Activated CD4-positive, alpha-beta T cell treated with anti-CD3 and anti-CD28 coated beads, Interleukin-2, amount 50 U/mL, for 16 hours (primary cell): ENCODE results near the gene SLC17A2.
A peak's percentile ranks its signal among the peaks of the same experiment; 100 is the strongest.
"Not testable (repeated sequence)": the region's sequence is repeated elsewhere in the genome, so short reads cannot be mapped to it uniquely, and the experiment has no call there.

ENCODE experiments used
- DNase-seq: peaks from one replicate; pipeline ENCODE4 v3.0.0-alpha.2; 2020

Gene SLC17A2

GRCh38 chr6:25951296-25952032 lies 21.0 kb upstream of the SLC17A2 start:
- no peak for DNase-seq

GRCh38 chr6:25950297-25950696 lies 19.8 kb upstream of the SLC17A2 start:
- DNase-seq: no peak

- no peak for DNase-seq
These were observed 19.2 kb upstream of the SLC17A2 start for GRCh38 chr6:25949695-25950094.

GRCh38 chr6:25947492-25947891 lies 17.0 kb upstream of the SLC17A2 start:
- not testable (repeated sequence) for DNase-seq

GRCh38 chr6:25946631-25947030 lies 16.1 kb upstream of the SLC17A2 start:
- no peak for DNase-seq

GRCh38 chr6:25945738-25946137 lies 15.2 kb upstream of the SLC17A2 start:
- not testable (repeated sequence) for DNase-seq

GRCh38 chr6:25944688-25945574 lies 14.4 kb upstream of the SLC17A2 start:
- DNase-seq: peak; percentile 75

GRCh38 chr6:25943887-25944286 lies 13.4 kb upstream of the SLC17A2 start:
- no peak for DNase-seq

- peak; percentile 46 for DNase-seq
These were observed 12.2 kb upstream of the SLC17A2 start for GRCh38 chr6:25942561-25943147.

- no peak for DNase-seq
These were observed 9.1 kb upstream of the SLC17A2 start for GRCh38 chr6:25939593-25939992.

GRCh38 chr6:25935953-25936352 lies 5.5 kb upstream of the SLC17A2 start:
- no peak for DNase-seq

GRCh38 chr6:25934735-25935313 lies 4.3 kb upstream of the SLC17A2 start:
- DNase-seq: no peak

- no peak for DNase-seq
These were observed 3.7 kb upstream of the SLC17A2 start for GRCh38 chr6:25934156-25934555.

GRCh38 chr6:25931411-25931709 lies 869 bp upstream of the SLC17A2 start:
- DNase-seq: no peak

- not testable (repeated sequence) for DNase-seq
These were observed 706 bp downstream of the SLC17A2 start for GRCh38 chr6:25929785-25930184.

GRCh38 chr6:25928562-25929324 lies 1.7 kb downstream of the SLC17A2 start:
- DNase-seq: no peak

GRCh38 chr6:25927756-25928216 lies 2.7 kb downstream of the SLC17A2 start:
- no peak for DNase-seq

GRCh38 chr6:25927178-25927577 lies 3.3 kb downstream of the SLC17A2 start:
- peak; percentile 13 for DNase-seq

GRCh38 chr6:25925876-25926275 lies 4.6 kb downstream of the SLC17A2 start:
- DNase-seq: no peak

- DNase-seq: no peak
These were observed 8.2 kb downstream of the SLC17A2 start for GRCh38 chr6:25922301-25922700.

- DNase-seq: no peak
These were observed 8.8 kb downstream of the SLC17A2 start for GRCh38 chr6:25921525-25922203.

- no peak for DNase-seq
These were observed 10.8 kb downstream of the SLC17A2 start for GRCh38 chr6:25919657-25920056.
